Neutrophil (primary cell): Measurements from ENCODE around the gene PBX3.

Source experiments
- H3K27ac ChIP-seq: fragments of 200-600 bp; sonication (generic); 2 replicates; pipeline ENCODE4 v1.5.1; 2016; ENCODE audit warnings: mild to moderate bottlenecking, moderate library complexity
- H3K27me3 ChIP-seq: fragments of 200-600 bp; sonication (generic); 2 replicates; pipeline ENCODE4 v1.6.0; 2016; ENCODE audit warnings: mild to moderate bottlenecking
- H3K36me3 ChIP-seq: fragments of 200-600 bp; sonication (generic); 2 replicates; pipeline ENCODE4 v1.5.1; 2017
- H3K4me1 ChIP-seq, 2 experiments: fragments of 200-600 bp in 1 of 2; sonication (generic) in 1 of 2; 1 replicate in 1 of 2; 2 replicates in 1 of 2; pipeline versions ENCODE4 v1.5.1 to v1.6.1; 2013 to 2016; ENCODE audit warnings: low read depth in 1 of 2, low read length in 1 of 2, mild to moderate bottlenecking in 1 of 2, moderate library complexity in 1 of 2; ENCODE audit not compliant: control insufficient read depth in 1 of 2, insufficient read depth in 1 of 2
- H3K4me3 ChIP-seq, 2 experiments: fragments of 200-600 bp in 1 of 2; sonication (generic) in 1 of 2; 1 replicate in 1 of 2; 2 replicates in 1 of 2; pipeline ENCODE4 v1.5.1; 2013 to 2016; ENCODE audit warnings: low read depth in 1 of 2, low read length in 1 of 2, mild to moderate bottlenecking in 1 of 2, moderate library complexity in 1 of 2
- H3K9me3 ChIP-seq: fragments of 200-600 bp; sonication (generic); 2 replicates; pipeline ENCODE4 v1.5.1; 2016
- TF ChIP-seq, protein P1 (sequence below): fragments of 200-600 bp; sonication (generic); IDR thresholded peaks from 2 replicates; pipeline ENCODE4 v1.5.1; 2016; ENCODE audit warnings: antibody characterized with exemption

The PBX3 gene

DNA sequence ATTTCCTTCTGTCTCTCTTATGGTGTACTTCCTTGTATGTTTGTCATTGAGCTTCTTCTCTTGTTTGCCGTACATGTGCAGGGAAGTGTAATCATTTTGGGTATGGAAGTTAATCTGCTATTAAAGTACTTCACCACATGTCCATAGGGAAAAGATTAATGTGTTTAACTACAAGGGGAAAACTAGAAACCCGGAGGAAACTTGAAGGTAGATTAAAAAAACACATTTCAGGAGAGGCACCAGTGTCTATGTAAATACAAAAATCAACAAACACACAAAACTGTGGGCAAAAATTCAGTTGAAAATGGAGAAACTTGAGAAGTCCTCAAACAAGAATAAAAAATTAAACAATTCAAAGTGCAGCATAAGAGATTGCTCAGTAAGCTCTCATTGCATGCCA lies 166.4 kb downstream of the PBX3 start:
- Histone ChIP-seq H3K27me3 (no peaks in the 10 kb centered on the region), H3K36me3 (peaks cover 8% of the 10 kb centered on the region), H3K4me1 (no peaks in the 10 kb centered on the region), H3K27ac (no peak overlapping the region), H3K9me3 (no peaks in the 10 kb centered on the region), H3K4me3 (no peak overlapping the region)
- TF ChIP-seq, protein P1, sequence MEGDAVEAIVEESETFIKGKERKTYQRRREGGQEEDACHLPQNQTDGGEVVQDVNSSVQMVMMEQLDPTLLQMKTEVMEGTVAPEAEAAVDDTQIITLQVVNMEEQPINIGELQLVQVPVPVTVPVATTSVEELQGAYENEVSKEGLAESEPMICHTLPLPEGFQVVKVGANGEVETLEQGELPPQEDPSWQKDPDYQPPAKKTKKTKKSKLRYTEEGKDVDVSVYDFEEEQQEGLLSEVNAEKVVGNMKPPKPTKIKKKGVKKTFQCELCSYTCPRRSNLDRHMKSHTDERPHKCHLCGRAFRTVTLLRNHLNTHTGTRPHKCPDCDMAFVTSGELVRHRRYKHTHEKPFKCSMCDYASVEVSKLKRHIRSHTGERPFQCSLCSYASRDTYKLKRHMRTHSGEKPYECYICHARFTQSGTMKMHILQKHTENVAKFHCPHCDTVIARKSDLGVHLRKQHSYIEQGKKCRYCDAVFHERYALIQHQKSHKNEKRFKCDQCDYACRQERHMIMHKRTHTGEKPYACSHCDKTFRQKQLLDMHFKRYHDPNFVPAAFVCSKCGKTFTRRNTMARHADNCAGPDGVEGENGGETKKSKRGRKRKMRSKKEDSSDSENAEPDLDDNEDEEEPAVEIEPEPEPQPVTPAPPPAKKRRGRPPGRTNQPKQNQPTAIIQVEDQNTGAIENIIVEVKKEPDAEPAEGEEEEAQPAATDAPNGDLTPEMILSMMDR: no peak

DNA sequence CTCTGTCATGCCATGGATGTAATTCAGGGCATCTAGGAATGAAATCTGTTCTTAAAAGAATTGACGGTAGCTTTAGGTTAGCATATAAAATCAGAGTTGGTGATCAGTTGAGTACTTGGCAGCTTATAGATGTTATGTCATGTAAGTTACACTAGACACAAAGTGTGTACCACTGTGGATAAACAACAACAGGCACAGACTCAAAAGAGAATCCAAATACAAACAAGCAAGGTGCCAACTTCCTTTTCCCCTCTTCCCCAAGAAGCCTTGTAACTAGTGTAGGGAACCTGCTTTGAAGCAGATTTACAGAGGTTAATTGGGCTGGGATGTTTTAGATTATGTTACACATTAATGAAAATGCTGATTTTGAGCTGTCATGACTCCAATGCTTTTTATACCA lies 167.2 kb downstream of the PBX3 start:
- Histone ChIP-seq H3K27me3 (no peaks in the 10 kb centered on the region), H3K4me3 (no peak overlapping the region), H3K36me3 (peaks cover 8% of the 10 kb centered on the region), H3K27ac (no peak overlapping the region), H3K4me1 (no peaks in the 10 kb centered on the region), H3K9me3 (no peaks in the 10 kb centered on the region)
- TF ChIP-seq, protein P1: no peak

DNA sequence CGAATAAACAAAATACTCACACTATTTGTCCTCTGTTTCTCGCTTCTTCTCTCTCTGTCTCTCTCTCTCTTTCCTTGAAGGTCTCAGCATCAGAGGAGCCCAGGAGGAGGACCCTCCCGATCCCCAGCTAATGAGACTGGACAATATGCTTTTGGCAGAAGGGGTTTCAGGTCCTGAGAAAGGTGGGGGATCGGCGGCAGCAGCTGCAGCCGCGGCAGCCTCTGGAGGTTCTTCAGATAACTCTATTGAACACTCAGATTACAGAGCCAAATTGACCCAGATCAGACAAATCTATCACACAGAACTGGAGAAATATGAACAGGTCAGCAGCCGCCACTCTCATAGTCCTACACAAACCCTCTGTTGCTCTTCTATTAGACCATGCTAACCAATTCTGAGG lies 168.4 kb downstream of the PBX3 start:
- no peak overlapping the region for H3K27ac ChIP-seq
- H3K4me3 ChIP-seq: no peak overlapping the region
- no peaks in the 10 kb centered on the region for H3K4me1 ChIP-seq
- H3K27me3 ChIP-seq: no peaks in the 10 kb centered on the region
- H3K36me3 ChIP-seq: peaks cover 8% of the 10 kb centered on the region
- no peaks in the 10 kb centered on the region for H3K9me3 ChIP-seq
- TF ChIP-seq, protein P1: no peak

DNA sequence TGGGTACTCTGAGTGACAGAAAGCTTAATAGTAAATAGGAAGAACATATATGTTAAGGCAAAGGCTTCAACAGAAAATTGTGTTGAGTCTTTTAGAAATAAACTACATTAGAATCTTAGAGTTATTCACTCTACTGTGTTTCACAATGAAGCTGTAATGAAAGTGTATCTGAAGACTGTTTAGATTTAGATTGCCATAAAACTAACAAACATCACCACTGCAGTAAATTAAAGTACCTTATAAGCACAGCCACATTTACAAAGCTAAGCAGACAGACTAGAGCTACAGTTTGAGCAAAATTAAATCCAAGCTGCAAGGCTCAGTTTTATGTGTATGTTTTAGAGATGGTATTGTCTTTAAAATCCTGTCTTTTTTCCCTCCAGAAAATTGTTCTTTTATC lies 172.4 kb downstream of the PBX3 start:
- Histone ChIP-seq H3K27me3 (no peaks in the 10 kb centered on the region), H3K4me1 (no peaks in the 10 kb centered on the region), H3K27ac (no peak overlapping the region), H3K9me3 (no peaks in the 10 kb centered on the region), H3K4me3 (no peak overlapping the region), H3K36me3 (peaks cover 8% of the 10 kb centered on the region)
- TF ChIP-seq, protein P1: no peak

DNA sequence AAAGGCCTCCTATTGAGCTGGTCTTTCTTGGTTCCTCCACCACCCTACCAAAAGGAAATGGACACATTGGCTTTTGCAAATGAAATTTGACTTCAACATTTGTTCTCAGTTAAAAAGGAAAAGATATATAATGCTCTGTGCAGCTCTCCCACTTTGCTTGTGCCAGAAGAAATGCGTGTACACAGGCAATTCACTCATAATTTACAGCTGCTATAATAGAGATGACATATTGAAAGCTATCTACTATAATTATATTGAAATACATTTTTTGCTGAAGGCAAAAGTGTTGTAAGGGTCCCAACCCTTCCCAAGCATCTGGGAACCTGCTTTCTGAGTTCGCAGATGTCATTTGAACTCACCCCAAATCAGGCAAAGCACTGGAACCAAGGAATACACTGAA lies 173.2 kb downstream of the PBX3 start:
- H3K27ac ChIP-seq: no peak overlapping the region
- H3K9me3 ChIP-seq: no peaks in the 10 kb centered on the region
- no peaks in the 10 kb centered on the region for H3K27me3 ChIP-seq
- peaks cover 8% of the 10 kb centered on the region for H3K36me3 ChIP-seq
- no peak overlapping the region for H3K4me3 ChIP-seq
- TF ChIP-seq, protein P1: no peak
- H3K4me1 ChIP-seq: no peaks in the 10 kb centered on the region

DNA sequence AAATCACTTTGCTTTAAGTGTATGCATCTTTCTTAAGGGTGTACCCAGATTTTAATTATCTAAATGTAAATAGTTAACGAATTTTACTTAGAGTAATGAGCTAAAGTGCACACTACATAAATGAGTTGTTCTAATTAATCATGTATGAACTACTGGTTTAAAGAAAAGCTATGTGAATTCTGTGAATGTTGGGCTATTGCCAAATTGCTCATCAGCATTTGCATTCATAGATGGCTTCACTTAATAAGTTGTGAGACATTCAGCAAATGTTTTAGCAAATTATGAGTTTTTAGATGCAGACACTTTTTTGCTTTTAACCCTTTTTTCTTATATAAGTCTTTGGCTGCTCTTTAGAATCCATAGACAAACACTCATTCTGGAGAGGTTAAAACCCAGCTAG lies 175.7 kb downstream of the PBX3 start:
- Histone ChIP-seq H3K4me3 (no peak overlapping the region), H3K9me3 (no peaks in the 10 kb centered on the region)
- TF ChIP-seq, protein P1: no peak

More for the DNA sequence above, 175.7 kb downstream of the PBX3 start:
- Histone ChIP-seq H3K27ac (no peak overlapping the region), H3K27me3 (no peaks in the 10 kb centered on the region), H3K36me3 (no peaks in the 10 kb centered on the region), H3K4me1 (no peaks in the 10 kb centered on the region)
